ENCODE results near the gene DLG4.

DNA sequence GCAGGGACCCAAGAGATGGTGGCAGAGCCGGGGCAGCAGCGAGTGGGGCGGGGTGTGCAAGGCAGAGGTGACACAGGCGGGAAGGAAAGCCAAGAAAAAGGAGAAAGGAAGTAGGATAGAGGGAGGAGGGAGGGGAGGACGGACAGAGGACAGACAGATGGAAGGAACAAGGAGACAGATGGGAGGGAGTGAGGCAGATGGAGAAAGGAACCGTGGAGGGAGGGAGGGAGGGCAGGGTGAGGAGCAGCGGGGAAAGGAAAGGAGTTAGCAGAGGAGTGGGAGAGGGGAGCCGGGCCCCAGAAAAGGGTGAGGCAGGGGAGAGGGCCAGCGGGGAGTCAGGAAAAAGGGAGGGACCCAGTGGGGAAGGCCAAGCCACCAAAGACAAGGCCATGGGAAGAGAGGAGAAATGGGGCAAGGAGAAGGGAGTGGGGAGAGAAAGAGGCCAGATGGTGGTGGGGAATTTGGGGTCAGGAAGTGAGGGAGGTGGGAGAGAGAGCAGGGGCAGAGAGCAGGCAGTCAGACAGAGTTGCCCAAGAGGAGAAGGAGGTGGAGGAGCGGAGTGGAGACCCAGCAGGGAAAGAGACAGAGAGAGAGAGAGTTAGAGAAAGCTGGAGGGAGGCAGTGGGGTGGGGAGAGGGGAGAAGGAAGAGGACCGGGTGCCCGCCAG is 27.2 kb downstream of the DLG4 start:
- no peak for TF ChIP-seq EZH2 (IDR thresholded peaks at IDR 0.05; ENCODE audit: borderline replicate concordance, low read length)
- TF ChIP-seq, protein P1, sequence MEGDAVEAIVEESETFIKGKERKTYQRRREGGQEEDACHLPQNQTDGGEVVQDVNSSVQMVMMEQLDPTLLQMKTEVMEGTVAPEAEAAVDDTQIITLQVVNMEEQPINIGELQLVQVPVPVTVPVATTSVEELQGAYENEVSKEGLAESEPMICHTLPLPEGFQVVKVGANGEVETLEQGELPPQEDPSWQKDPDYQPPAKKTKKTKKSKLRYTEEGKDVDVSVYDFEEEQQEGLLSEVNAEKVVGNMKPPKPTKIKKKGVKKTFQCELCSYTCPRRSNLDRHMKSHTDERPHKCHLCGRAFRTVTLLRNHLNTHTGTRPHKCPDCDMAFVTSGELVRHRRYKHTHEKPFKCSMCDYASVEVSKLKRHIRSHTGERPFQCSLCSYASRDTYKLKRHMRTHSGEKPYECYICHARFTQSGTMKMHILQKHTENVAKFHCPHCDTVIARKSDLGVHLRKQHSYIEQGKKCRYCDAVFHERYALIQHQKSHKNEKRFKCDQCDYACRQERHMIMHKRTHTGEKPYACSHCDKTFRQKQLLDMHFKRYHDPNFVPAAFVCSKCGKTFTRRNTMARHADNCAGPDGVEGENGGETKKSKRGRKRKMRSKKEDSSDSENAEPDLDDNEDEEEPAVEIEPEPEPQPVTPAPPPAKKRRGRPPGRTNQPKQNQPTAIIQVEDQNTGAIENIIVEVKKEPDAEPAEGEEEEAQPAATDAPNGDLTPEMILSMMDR (IDR thresholded peaks at IDR 0.05; ENCODE audit: low read length) = no peak

Data from OCI-LY1 (cell line).